Measurements from ENCODE around the gene CDC42BPB. TPM values are rescaled to one million over a fixed set of nuclear protein-coding genes. Genes with fewer than 3 reads are reported as not detected.

CDC42BPB gene
- total RNA-seq, 1 experiment from 2014 or later, result 96.9 TPM

DNA sequence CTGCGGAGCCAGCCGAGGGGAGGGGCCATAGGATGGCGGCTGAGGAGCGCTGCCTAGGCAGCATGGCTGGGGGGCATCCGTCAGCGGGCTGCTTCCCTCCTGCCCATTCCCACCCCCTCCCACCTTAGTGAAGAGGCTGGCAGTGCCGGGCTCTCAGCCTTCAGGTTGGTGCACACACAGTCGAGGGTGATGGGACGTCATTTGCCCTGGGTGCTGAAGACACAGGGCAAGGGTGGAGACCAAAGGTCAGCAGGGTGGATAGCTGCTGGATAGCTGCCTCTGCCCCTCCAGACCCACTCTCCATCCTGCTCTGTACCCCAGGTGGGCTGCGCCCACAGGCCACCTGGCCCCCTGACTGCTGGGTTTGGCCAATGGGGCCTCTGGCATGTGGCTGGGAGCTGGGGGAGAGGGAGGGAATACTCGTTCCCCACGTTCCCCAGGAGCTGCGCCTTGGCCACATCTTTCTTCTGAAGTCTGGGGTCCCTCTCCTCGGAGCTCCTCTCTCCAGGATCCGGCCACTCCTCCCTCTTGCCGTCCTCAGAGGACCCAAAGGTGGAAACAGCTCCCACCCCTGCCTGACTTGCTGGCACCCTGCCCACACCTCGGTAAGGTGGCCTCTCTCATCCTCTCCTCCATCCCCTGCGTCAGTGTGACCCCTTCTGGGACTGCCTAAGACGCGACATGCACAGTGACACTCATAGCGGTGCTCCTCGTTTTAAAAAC lies 11.2 kb upstream of the CDC42BPB start:
- POLR2A ChIA-PET, result no interaction called here
- Mint-ChIP-seq H3K4me3 (no peak overlapping the region), H3K9me3 (no peaks in the 10 kb centered on the region), H3K4me1 (peaks cover 5% of the 10 kb centered on the region), H3K27me3 (ENCODE audit: low read depth) (no peaks in the 10 kb centered on the region), H3K36me3 (no peaks in the 10 kb centered on the region), H3K27ac (no peak overlapping the region)
- DNase-seq (ENCODE audit: low spot score) (no peak), ATAC-seq (no peak)
- CTCF ChIA-PET, result interaction anchor here (0.6 to 1.0 kb wide), 2 partner anchors 72 to 1022 kb away, joined by 3 read pairs; no protein-coding TSS in a partner anchor
- TF ChIP-seq NFATC4 (CRISPR knock-in tag; IDR thresholded peaks at IDR 0.05) (no peak), ZNF425 (CRISPR knock-in tag; conservative IDR thresholded peaks at IDR 0.05) (no peak), CBFB (CRISPR knock-in tag; IDR thresholded peaks at IDR 0.05; ENCODE audit: low read depth) (no peak), CREM (CRISPR knock-in tag; IDR thresholded peaks at IDR 0.05) (no peak), ZBTB21 (CRISPR knock-in tag; IDR thresholded peaks at IDR 0.05; ENCODE audit: borderline replicate concordance) (no peak), RELA (CRISPR knock-in tag; IDR thresholded peaks at IDR 0.05; ENCODE audit: borderline replicate concordance) (no peak), ZNF219 (CRISPR knock-in tag; IDR thresholded peaks at IDR 0.05; ENCODE audit: borderline replicate concordance) (no peak), FOXP1 (CRISPR knock-in tag; IDR thresholded peaks at IDR 0.05; ENCODE audit: borderline replicate concordance) (no peak), PRDM15 (CRISPR knock-in tag; IDR thresholded peaks at IDR 0.05) (no peak), ZNF121 (CRISPR knock-in tag; IDR thresholded peaks at IDR 0.05) (no peak), ZNF416 (CRISPR knock-in tag; IDR thresholded peaks at IDR 0.05) (no peak), GABPB1 (CRISPR knock-in tag; IDR thresholded peaks at IDR 0.05) (no peak), SMAD4 (CRISPR knock-in tag; IDR thresholded peaks at IDR 0.05) (no peak)
- TF ChIP-seq, protein P1, sequence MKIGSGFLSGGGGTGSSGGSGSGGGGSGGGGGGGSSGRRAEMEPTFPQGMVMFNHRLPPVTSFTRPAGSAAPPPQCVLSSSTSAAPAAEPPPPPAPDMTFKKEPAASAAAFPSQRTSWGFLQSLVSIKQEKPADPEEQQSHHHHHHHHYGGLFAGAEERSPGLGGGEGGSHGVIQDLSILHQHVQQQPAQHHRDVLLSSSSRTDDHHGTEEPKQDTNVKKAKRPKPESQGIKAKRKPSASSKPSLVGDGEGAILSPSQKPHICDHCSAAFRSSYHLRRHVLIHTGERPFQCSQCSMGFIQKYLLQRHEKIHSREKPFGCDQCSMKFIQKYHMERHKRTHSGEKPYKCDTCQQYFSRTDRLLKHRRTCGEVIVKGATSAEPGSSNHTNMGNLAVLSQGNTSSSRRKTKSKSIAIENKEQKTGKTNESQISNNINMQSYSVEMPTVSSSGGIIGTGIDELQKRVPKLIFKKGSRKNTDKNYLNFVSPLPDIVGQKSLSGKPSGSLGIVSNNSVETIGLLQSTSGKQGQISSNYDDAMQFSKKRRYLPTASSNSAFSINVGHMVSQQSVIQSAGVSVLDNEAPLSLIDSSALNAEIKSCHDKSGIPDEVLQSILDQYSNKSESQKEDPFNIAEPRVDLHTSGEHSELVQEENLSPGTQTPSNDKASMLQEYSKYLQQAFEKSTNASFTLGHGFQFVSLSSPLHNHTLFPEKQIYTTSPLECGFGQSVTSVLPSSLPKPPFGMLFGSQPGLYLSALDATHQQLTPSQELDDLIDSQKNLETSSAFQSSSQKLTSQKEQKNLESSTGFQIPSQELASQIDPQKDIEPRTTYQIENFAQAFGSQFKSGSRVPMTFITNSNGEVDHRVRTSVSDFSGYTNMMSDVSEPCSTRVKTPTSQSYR (CRISPR knock-in tag; IDR thresholded peaks at IDR 0.05), result no peak
- TF ChIP-seq, protein P2, sequence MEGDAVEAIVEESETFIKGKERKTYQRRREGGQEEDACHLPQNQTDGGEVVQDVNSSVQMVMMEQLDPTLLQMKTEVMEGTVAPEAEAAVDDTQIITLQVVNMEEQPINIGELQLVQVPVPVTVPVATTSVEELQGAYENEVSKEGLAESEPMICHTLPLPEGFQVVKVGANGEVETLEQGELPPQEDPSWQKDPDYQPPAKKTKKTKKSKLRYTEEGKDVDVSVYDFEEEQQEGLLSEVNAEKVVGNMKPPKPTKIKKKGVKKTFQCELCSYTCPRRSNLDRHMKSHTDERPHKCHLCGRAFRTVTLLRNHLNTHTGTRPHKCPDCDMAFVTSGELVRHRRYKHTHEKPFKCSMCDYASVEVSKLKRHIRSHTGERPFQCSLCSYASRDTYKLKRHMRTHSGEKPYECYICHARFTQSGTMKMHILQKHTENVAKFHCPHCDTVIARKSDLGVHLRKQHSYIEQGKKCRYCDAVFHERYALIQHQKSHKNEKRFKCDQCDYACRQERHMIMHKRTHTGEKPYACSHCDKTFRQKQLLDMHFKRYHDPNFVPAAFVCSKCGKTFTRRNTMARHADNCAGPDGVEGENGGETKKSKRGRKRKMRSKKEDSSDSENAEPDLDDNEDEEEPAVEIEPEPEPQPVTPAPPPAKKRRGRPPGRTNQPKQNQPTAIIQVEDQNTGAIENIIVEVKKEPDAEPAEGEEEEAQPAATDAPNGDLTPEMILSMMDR (IDR thresholded peaks at IDR 0.05), result no peak

Measured in WTC11 (cell line).